Osteoblast (primary cell): ENCODE results near the gene RPL35A. TPM values are rescaled to one million over a fixed set of nuclear protein-coding genes. Genes with fewer than 3 reads are reported as not detected.

Experiments
- DNase-seq: peaks from one replicate; pipeline ENCODE4 v3.0.0; 2011; ENCODE audit warnings: low spot score, mixed read lengths; ENCODE audit not compliant: insufficient read length; ENCODE audit errors: missing footprints
- H2AFZ ChIP-seq: 2 replicates; pipeline ENCODE4 v1.6.0; 2011; ENCODE audit warnings: mild to moderate bottlenecking, low read length
- H3K27ac ChIP-seq: 2 replicates; pipeline ENCODE4 v1.5.1; 2011; ENCODE audit warnings: mild to moderate bottlenecking, low read depth, low read length, moderate library complexity
- H3K27me3 ChIP-seq: 2 replicates; pipeline ENCODE4 v1.6.0; 2012; ENCODE audit warnings: mild to moderate bottlenecking, control low read depth, inconsistent platforms, low read length, moderate library complexity; ENCODE audit not compliant: insufficient read depth
- H3K36me3 ChIP-seq: 2 replicates; pipeline ENCODE4 v1.5.1; 2011; ENCODE audit warnings: mild to moderate bottlenecking, low read length, control low read depth, moderate library complexity; ENCODE audit not compliant: insufficient read depth
- H3K4me1 ChIP-seq: 2 replicates; pipeline ENCODE4 v1.5.1; 2011; ENCODE audit warnings: mild to moderate bottlenecking, low read length, control low read depth, moderate library complexity; ENCODE audit not compliant: insufficient read depth
- H3K4me2 ChIP-seq: 2 replicates; pipeline ENCODE4 v1.6.0; 2011; ENCODE audit warnings: mild to moderate bottlenecking, low read length; ENCODE audit not compliant: insufficient read depth
- H3K4me3 ChIP-seq: fragments of 200-600 bp; sonication (generic); 3 replicates; pipeline ENCODE4 v1.5.1; 2012; ENCODE audit warnings: mild to moderate bottlenecking, low read length, inconsistent platforms; ENCODE audit not compliant: insufficient read depth
- H3K79me2 ChIP-seq: 2 replicates; pipeline ENCODE4 v1.6.0; 2012; ENCODE audit warnings: mild to moderate bottlenecking, low read length, control low read depth, inconsistent platforms; ENCODE audit not compliant: insufficient read depth
- H3K9me3 ChIP-seq: 2 replicates; pipeline ENCODE4 v1.5.1; 2011; ENCODE audit warnings: low read depth, low read length, control low read depth
- H4K20me1 ChIP-seq: 2 replicates; pipeline ENCODE4 v1.6.0; 2012; ENCODE audit warnings: mild to moderate bottlenecking, low read length, control low read depth; ENCODE audit not compliant: insufficient read depth
- CTCF ChIP-seq: IDR thresholded peaks from 2 replicates; pipeline ENCODE4 v1.5.1; 2011; ENCODE audit warnings: mild to moderate bottlenecking, low read depth, low read length, moderate library complexity; ENCODE audit errors: extremely low read depth
- total RNA-seq: library from RNA; depleted of rRNA; stranded (reverse); fragments of >200 nt; gene quantifications from 2 replicates; pipeline ENCODE4 v1.2.3, GENCODE V29; 2012

The RPL35A gene
- total RNA-seq, 1 donor, result 373 TPM

- Histone ChIP-seq H3K4me3 (peak overlapping the region; percentile 82), H3K36me3 (peaks cover 46% of the 10 kb centered on the region), H3K27me3 (no peaks in the 10 kb centered on the region), H4K20me1 (peaks cover 37% of the 10 kb centered on the region), H3K4me1 (peaks cover 43% of the 10 kb centered on the region), H2AFZ (peak overlapping the region; percentile 89), H3K4me2 (peak overlapping the region; percentile 87), H3K9me3 (no peaks in the 10 kb centered on the region), H3K27ac (peak overlapping the region; percentile 98), H3K79me2 (peaks cover 49% of the 10 kb centered on the region)
- no peak for TF ChIP-seq CTCF
- no peak for DNase-seq
Observed at GRCh38 chr3:197950677-197951061, 679 bp downstream of the RPL35A start.

- Histone ChIP-seq H3K36me3 (peaks cover 54% of the 10 kb centered on the region), H3K79me2 (peaks cover 49% of the 10 kb centered on the region)
Observed at GRCh38 chr3:197951392-197951990, 1.5 kb downstream of the RPL35A start.

GRCh38 chr3:197952440-197952839, 2.5 kb downstream of the RPL35A start:
- H3K4me3 ChIP-seq, result peak overlapping the region; percentile 20
- TF ChIP-seq CTCF, result no peak
- peak overlapping the region; percentile 87 for H3K4me2 ChIP-seq
- DNase-seq, result no peak
- peaks cover 48% of the 10 kb centered on the region for H4K20me1 ChIP-seq
- H3K27ac ChIP-seq, result peak overlapping the region; percentile 34
- peaks cover 49% of the 10 kb centered on the region for H3K79me2 ChIP-seq
- no peak overlapping the region for H2AFZ ChIP-seq
- no peaks in the 10 kb centered on the region for H3K27me3 ChIP-seq
- no peaks in the 10 kb centered on the region for H3K9me3 ChIP-seq
- peaks cover 58% of the 10 kb centered on the region for H3K36me3 ChIP-seq
- peaks cover 53% of the 10 kb centered on the region for H3K4me1 ChIP-seq

More at GRCh38 chr3:197951392-197951990, 1.5 kb downstream of the RPL35A start:
- TF ChIP-seq CTCF, result no peak
- Histone ChIP-seq H3K4me2 (peak overlapping the region; percentile 87), H3K27me3 (no peaks in the 10 kb centered on the region), H4K20me1 (peaks cover 42% of the 10 kb centered on the region), H3K27ac (peak overlapping the region; percentile 34), H3K4me1 (peaks cover 46% of the 10 kb centered on the region), H3K4me3 (peak overlapping the region; percentile 82), H2AFZ (no peak overlapping the region), H3K9me3 (no peaks in the 10 kb centered on the region)
- DNase-seq, result no peak

- Histone ChIP-seq H3K4me1 (peaks cover 62% of the 10 kb centered on the region), H3K4me2 (peak overlapping the region; percentile 53), H2AFZ (no peak overlapping the region), H3K27ac (peak overlapping the region; percentile 64), H3K79me2 (peaks cover 49% of the 10 kb centered on the region), H3K4me3 (peak overlapping the region; percentile 9), H3K27me3 (no peaks in the 10 kb centered on the region), H4K20me1 (peaks cover 48% of the 10 kb centered on the region), H3K36me3 (peaks cover 58% of the 10 kb centered on the region), H3K9me3 (no peaks in the 10 kb centered on the region)
- DNase-seq, result peak; percentile 59
- TF ChIP-seq CTCF, result no peak
Observed at GRCh38 chr3:197953325-197953724, 3.3 kb downstream of the RPL35A start.
